GM06990 (cell line): ENCODE measurements around the gene GSE1.

ENCODE experiments used
- DNase-seq: peaks from one replicate; pipeline ENCODE4 v3.0.0-alpha.2; 2011; ENCODE audit not compliant: insufficient read length; ENCODE audit errors: extremely low read depth
- H3K27me3 ChIP-seq: replicated peaks from 2 replicates; pipeline ENCODE4 v1.6.0; 2011; ENCODE audit warnings: low read length; ENCODE audit not compliant: control insufficient read depth, insufficient read depth
- H3K36me3 ChIP-seq: 2 replicates; pipeline ENCODE4 v1.5.1; 2011; ENCODE audit warnings: low read length; ENCODE audit not compliant: control insufficient read depth, insufficient read depth
- H3K4me3 ChIP-seq: replicated peaks from 2 replicates; pipeline ENCODE4 v1.5.1; 2011; ENCODE audit warnings: low read depth, mild to moderate bottlenecking, control low read depth, low read length
- TF ChIP-seq, protein P1 (sequence below): IDR thresholded peaks from 2 replicates; pipeline ENCODE4 v1.5.1; 2011; ENCODE audit warnings: low read length, control low read depth, mild to moderate bottlenecking, inconsistent platforms; ENCODE audit not compliant: insufficient read depth, poor library complexity, severe bottlenecking

GSE1 gene

GRCh38 chr16:85566561-85567100 lies 46.5 kb upstream of the GSE1 start:
- TF ChIP-seq, protein P1, sequence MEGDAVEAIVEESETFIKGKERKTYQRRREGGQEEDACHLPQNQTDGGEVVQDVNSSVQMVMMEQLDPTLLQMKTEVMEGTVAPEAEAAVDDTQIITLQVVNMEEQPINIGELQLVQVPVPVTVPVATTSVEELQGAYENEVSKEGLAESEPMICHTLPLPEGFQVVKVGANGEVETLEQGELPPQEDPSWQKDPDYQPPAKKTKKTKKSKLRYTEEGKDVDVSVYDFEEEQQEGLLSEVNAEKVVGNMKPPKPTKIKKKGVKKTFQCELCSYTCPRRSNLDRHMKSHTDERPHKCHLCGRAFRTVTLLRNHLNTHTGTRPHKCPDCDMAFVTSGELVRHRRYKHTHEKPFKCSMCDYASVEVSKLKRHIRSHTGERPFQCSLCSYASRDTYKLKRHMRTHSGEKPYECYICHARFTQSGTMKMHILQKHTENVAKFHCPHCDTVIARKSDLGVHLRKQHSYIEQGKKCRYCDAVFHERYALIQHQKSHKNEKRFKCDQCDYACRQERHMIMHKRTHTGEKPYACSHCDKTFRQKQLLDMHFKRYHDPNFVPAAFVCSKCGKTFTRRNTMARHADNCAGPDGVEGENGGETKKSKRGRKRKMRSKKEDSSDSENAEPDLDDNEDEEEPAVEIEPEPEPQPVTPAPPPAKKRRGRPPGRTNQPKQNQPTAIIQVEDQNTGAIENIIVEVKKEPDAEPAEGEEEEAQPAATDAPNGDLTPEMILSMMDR: peak; percentile 2
- no peak for DNase-seq
- H3K27me3 ChIP-seq: no peaks in the 10 kb centered on the region

DNA sequence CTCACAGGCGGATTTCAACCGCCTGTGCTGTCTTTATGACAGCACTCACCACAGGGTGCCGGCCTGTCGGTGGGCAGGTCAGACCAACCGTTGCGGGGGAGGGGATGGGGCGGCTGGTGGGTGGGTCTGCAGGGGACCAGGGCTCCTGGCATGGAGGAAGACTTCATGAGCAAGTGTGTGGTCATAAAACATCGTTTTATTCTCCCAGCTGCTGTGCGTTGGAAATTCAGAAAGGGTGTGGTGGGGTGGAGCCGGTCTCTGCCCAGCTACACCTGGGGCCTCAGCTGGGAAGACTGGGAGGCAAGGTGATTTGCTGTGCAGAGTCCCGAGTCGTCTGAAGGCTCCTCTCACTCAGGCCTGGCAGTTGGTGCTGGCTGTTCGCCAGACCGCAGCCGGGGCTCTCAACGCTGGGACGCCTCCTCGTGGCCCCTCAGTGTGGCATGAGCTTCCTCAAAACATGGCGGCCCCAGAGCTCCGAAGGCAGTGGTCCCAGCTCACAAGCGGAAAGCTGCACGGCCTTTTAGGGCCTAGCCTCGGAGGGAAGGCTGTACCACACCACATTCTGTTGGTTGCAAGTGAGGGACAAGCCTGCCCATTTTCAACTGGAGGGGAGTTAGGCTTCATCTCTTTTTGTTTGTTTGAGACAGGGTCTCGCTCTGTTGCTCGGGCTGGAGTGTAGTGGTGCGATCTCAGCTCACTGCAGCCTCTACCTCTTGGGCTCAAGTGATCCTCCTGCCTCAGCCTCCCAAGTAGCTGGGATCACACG lies 45.8 kb upstream of the GSE1 start:
- Histone ChIP-seq H3K27me3 (no peaks in the 10 kb centered on the region), H3K4me3 (no peak overlapping the region), H3K36me3 (no peaks in the 10 kb centered on the region; the same call in 1 of the 2 replicates)
- no peak for DNase-seq
- TF ChIP-seq, protein P1: no peak

More at GRCh38 chr16:85566561-85567100, 46.5 kb upstream of the GSE1 start:
- no peak overlapping the region for H3K4me3 ChIP-seq
- no peaks in the 10 kb centered on the region for H3K36me3 ChIP-seq

GRCh38 chr16:85567935-85568334 lies 45.2 kb upstream of the GSE1 start:
- Histone ChIP-seq H3K27me3 (no peaks in the 10 kb centered on the region), H3K36me3 (no peaks in the 10 kb centered on the region; the same call in 1 of the 2 replicates), H3K4me3 (no peak overlapping the region)
- TF ChIP-seq, protein P1: no peak
- DNase-seq: no peak

DNA sequence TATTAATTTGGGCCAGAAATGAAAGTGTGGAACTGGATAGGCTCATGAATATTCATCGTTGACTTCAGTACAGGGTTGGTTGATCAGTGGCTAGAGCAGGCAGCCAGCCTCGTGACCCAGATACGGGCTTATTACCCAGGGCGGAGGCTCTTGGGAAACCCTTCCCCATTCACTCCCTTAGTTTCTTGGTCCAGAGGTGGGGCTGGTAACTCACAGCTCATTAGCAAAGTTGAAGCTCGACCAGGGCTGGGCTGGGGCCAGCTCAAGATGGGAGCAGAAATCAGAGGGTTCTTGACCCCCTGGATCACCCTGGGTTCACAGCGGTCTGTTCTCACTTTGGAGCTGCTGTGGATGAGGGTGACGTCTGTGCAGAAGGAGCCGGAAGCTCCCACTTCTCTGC lies 44.6 kb upstream of the GSE1 start:
- no peak for DNase-seq
- TF ChIP-seq, protein P1: no peak
- no peak overlapping the region for H3K4me3 ChIP-seq
- no peaks in the 10 kb centered on the region for H3K27me3 ChIP-seq
- H3K36me3 ChIP-seq: no peaks in the 10 kb centered on the region; the same call in 1 of the 2 replicates

GRCh38 chr16:85569039-85569614 lies 44.0 kb upstream of the GSE1 start:
- Histone ChIP-seq H3K27me3 (no peaks in the 10 kb centered on the region), H3K36me3 (no peaks in the 10 kb centered on the region; the same call in none of the 2 replicates), H3K4me3 (peak overlapping the region; percentile 22)
- TF ChIP-seq, protein P1: no peak
- DNase-seq: no peak
